Inferior parietal cortex (tissue), 1 donor: ENCODE data around the gene KRTAP5-9.
"Not testable (repeated sequence)": the region's sequence is repeated elsewhere in the genome, so short reads cannot be mapped to it uniquely, and the experiment has no call there.

Source experiments
- DNase-seq: peaks from one replicate; pipeline ENCODE4 v3.0.0-alpha.2; 2016; ENCODE audit errors: extremely low spot score

The KRTAP5-9 gene

DNA sequence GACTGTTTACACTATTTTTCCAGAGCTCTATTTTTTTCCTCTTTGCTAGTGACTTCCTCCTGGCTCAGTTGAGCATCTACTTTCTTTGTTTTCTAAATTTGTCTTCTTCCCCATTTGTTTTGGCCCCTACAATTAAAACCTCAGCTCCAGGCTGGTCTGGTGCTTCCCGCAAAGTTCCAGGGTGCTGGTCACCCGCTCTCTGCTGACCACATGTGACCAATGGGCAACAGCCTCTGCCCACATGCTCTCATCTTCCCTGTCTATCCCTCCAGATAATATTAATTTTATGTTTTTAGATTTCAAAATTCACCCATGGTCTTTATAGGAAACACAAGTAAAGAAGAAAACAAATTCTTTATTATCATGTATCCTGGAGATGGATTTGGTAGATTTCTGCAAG lies 34.7 kb downstream of the KRTAP5-9 start:
- not testable (repeated sequence) for DNase-seq

DNA sequence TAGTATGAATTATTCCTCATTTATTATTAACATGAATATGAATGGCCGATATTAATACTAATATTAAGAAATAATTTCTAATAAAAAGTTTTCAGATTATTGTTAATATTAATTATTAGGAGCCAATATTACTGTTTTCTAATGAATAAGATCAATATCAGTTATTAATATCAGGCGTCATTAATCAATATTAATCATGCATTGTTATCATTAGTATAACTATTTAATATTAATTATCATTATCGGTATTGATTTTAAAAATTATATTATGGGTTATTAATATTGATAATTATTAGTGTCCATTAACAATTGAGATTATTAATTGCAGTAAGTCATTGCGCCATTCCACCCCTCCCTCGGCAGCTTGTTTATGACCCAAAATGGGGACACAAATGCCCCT lies 37.5 kb downstream of the KRTAP5-9 start:
- not testable (repeated sequence) for DNase-seq

DNA sequence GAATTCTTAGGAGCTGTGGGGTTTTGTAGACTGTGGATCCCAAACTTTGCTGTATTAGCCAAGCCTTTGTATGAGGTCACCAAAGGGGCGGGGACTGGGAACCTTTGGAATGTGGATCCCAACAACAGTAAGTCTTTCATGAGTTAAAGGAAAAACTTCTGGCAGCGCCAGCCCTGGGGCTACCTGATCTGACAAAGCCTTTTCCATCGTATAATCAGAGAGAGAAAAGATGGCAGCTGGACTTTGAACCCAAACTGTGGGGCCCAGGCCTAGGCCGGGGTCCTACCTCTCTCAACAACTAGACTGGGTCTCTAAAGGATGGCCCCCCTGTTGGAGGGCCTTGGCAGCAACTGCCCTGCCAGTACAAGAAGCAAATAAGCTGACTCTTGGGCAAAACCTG lies 40.1 kb downstream of the KRTAP5-9 start:
- not testable (repeated sequence) for DNase-seq

DNA sequence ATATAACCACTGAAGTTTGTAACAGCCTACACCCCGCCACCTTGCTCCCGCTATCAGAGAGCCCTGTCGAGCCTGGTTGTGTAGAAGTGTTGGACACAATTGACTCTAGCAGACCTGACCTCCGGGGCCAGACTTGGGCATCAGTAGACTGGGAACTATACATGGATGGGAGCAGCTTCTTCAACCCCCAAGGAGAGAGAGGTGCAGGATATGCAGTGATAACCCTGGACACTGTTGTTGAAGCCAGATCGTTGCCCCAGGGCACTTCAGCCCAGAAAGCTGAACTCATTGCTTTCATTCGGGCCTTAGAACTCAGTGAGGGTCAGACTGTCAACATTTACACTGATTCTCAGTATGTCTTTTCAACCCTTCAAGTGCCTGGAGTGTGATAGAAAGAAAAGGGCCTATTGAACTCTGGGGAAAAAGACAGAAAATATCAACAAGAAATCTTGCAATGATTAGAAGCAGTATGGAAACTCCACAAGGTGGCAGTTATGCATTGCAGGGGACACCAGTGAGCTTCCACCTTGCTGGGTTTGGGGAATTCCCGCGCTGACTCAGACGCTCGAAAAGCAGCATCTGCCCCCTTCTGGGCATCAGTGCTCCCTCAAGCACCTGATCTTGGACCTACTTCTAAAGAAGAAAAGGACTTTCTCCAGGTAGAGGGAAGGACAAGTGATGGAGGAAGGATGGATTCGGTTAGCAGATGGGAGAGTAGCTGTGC lies 40.8 kb downstream of the KRTAP5-9 start:
- DNase-seq, result not testable (repeated sequence)

DNA sequence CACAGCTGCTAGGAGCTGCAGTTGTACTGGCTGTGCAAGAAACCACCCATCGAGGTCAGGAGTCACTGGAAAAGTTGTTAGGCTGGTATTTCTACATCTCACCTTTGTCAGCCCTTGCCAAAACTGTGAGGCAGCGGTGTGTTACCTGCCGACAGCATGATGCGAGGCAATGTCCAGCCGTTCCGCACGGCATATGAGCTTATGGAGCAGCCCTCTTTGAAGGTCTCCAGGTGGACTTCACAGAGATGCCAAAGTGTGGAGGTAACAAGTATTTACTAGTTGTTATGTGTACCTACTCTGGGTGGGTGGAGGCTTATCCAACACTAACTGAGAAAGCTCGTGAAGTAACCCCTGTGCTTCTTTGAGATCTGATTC lies 41.3 kb downstream of the KRTAP5-9 start:
- not testable (repeated sequence) for DNase-seq
